Activated naive CD4-positive, alpha-beta T cell treated with anti-CD3 and anti-CD28 coated beads, Interleukin-2, amount 50 U/mL, for 72 hours (primary cell): Measurements from ENCODE around the gene SLC22A23. TPM values are rescaled to one million over a fixed set of nuclear protein-coding genes. Genes with fewer than 3 reads are reported as not detected.
"Not testable (repeated sequence)": the region's sequence is repeated elsewhere in the genome, so short reads cannot be mapped to it uniquely, and the experiment has no call there.

Experiments used
- ATAC-seq, 2 donors: fragments of 150-1000 bp; cut with Tn5 transposase; 2 replicates each; pipeline ENCODE4 v1.10.0; 2021; ENCODE audit warnings: mild to moderate bottlenecking in 2 of 2, moderate library complexity in 2 of 2
- DNase-seq, 2 donors: peaks; one replicate each; pipeline ENCODE4 v3.0.0; 2021 to 2022; ENCODE audit warnings: low spot score in 2 of 2
- H3K27ac Mint-ChIP-seq, 2 donors: one replicate each; pipeline ENCODE4 v1.8.0; 2022; ENCODE audit warnings: mild to moderate bottlenecking in 2 of 2, mixed read lengths in 2 of 2
- H3K36me3 Mint-ChIP-seq, 2 donors: one replicate each; pipeline ENCODE4 v1.8.0; 2022; ENCODE audit warnings: mixed read lengths in 2 of 2
- H3K9me3 Mint-ChIP-seq, 2 donors: one replicate each; pipeline ENCODE4 v1.8.0; 2022; ENCODE audit warnings: mixed read lengths in 2 of 2
- total RNA-seq, 2 donors: library from RNA; stranded (reverse); gene quantifications; one replicate each; pipeline ENCODE4 v1.2.3, GENCODE V29; 2022

The SLC22A23 gene
- total RNA-seq, 2 donors from 2014 or later = 0.27 to 0.72 TPM

- DNase-seq (no peak), ATAC-seq (no peak)
- Mint-ChIP-seq H3K9me3 (no peaks in the 10 kb centered on the region), H3K36me3 (no peaks in the 10 kb centered on the region), H3K27ac (no peak overlapping the region)
Measured at GRCh38 chr6:3389390-3390167, 67.3 kb downstream of the SLC22A23 start.

- DNase-seq (no peak), ATAC-seq (no peak)
- no peaks in the 10 kb centered on the region for H3K9me3 Mint-ChIP-seq
- H3K27ac Mint-ChIP-seq = no peak overlapping the region
- no peaks in the 10 kb centered on the region for H3K36me3 Mint-ChIP-seq
Measured at GRCh38 chr6:3388786-3389185, 68.1 kb downstream of the SLC22A23 start.

- DNase-seq (no peak), ATAC-seq (no peak)
- H3K27ac Mint-ChIP-seq = no peak overlapping the region
- no peaks in the 10 kb centered on the region for H3K9me3 Mint-ChIP-seq
- no peaks in the 10 kb centered on the region for H3K36me3 Mint-ChIP-seq
Measured at GRCh38 chr6:3386374-3386857, 70.4 kb downstream of the SLC22A23 start.

GRCh38 chr6:3385660-3386151 lies 71.1 kb downstream of the SLC22A23 start:
- ATAC-seq (no peak), DNase-seq (no peak)
- Mint-ChIP-seq H3K9me3 (no peaks in the 10 kb centered on the region), H3K27ac (no peak overlapping the region), H3K36me3 (no peaks in the 10 kb centered on the region)

GRCh38 chr6:3385181-3385580 lies 71.7 kb downstream of the SLC22A23 start:
- ATAC-seq, H3K27ac Mint-ChIP-seq, H3K9me3 Mint-ChIP-seq, H3K36me3 Mint-ChIP-seq, DNase-seq: not testable (repeated sequence)

GRCh38 chr6:3384241-3385143 lies 72.4 kb downstream of the SLC22A23 start:
- Mint-ChIP-seq H3K36me3 (no peaks in the 10 kb centered on the region), H3K27ac (no peak overlapping the region), H3K9me3 (no peaks in the 10 kb centered on the region)
- ATAC-seq (no peak), DNase-seq (no peak)

GRCh38 chr6:3383525-3383924 lies 73.3 kb downstream of the SLC22A23 start:
- ATAC-seq (no peak), DNase-seq (no peak)
- no peak overlapping the region for H3K27ac Mint-ChIP-seq
- H3K9me3 Mint-ChIP-seq = no peaks in the 10 kb centered on the region
- no peaks in the 10 kb centered on the region for H3K36me3 Mint-ChIP-seq

- no peaks in the 10 kb centered on the region for H3K36me3 Mint-ChIP-seq
- no peak for DNase-seq
- no peak for ATAC-seq
- H3K9me3 Mint-ChIP-seq = no peaks in the 10 kb centered on the region
- no peak overlapping the region for H3K27ac Mint-ChIP-seq
Measured at GRCh38 chr6:3382326-3383279, 74.2 kb downstream of the SLC22A23 start.

- ATAC-seq (no peak), DNase-seq (no peak)
- Mint-ChIP-seq H3K36me3 (no peaks in the 10 kb centered on the region), H3K9me3 (no peaks in the 10 kb centered on the region), H3K27ac (no peak overlapping the region)
Measured at GRCh38 chr6:3381233-3381921, 75.5 kb downstream of the SLC22A23 start.

GRCh38 chr6:3380344-3381232 lies 76.3 kb downstream of the SLC22A23 start:
- Mint-ChIP-seq H3K27ac (no peak overlapping the region), H3K36me3 (no peaks in the 10 kb centered on the region), H3K9me3 (no peaks in the 10 kb centered on the region)
- ATAC-seq = no peak
- no peak for DNase-seq

- no peak for ATAC-seq
- no peak overlapping the region for H3K27ac Mint-ChIP-seq
- no peak for DNase-seq
- no peaks in the 10 kb centered on the region for H3K36me3 Mint-ChIP-seq
- H3K9me3 Mint-ChIP-seq = no peaks in the 10 kb centered on the region
Measured at GRCh38 chr6:3379482-3380060, 77.3 kb downstream of the SLC22A23 start.

GRCh38 chr6:3378808-3379207 lies 78.0 kb downstream of the SLC22A23 start:
- not testable (repeated sequence) for DNase-seq, H3K36me3 Mint-ChIP-seq, ATAC-seq, H3K9me3 Mint-ChIP-seq, H3K27ac Mint-ChIP-seq

- ATAC-seq = peak; percentile 67 to 90
- DNase-seq, H3K9me3 Mint-ChIP-seq, H3K36me3 Mint-ChIP-seq: not testable (repeated sequence)
- peak overlapping the region; percentile 39 to 60 for H3K27ac Mint-ChIP-seq
Measured at GRCh38 chr6:3378398-3378782, 78.5 kb downstream of the SLC22A23 start.

- ATAC-seq (no peak), DNase-seq (no peak)
- Mint-ChIP-seq H3K9me3 (no peaks in the 10 kb centered on the region), H3K36me3 (no peaks in the 10 kb centered on the region), H3K27ac (peak overlapping the region; percentile 39 to 60)
Measured at GRCh38 chr6:3377536-3378397, 79.1 kb downstream of the SLC22A23 start.
